Measurements from ENCODE around the gene DYRK4.

DNA sequence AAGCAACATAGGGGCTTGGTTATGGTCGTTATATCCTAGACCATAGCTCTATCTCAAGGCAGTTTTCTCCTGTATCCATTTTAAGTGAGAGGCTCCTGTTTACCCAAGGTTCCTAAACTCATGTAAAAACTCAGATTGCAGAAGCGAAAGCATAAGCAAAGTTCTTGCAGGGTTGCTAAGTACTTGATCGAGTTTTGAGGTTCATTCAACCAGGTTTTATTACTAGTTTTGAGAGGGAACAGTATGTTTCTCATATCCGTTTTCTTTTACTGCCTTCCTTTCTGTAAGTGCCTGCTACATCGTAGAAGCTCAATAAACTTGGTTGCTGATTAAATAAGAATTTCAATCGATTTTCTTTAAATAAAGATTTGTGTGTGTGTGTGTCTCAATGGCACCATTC is 81.7 kb downstream of the DYRK4 start:
- TF ChIP-seq, protein P1, sequence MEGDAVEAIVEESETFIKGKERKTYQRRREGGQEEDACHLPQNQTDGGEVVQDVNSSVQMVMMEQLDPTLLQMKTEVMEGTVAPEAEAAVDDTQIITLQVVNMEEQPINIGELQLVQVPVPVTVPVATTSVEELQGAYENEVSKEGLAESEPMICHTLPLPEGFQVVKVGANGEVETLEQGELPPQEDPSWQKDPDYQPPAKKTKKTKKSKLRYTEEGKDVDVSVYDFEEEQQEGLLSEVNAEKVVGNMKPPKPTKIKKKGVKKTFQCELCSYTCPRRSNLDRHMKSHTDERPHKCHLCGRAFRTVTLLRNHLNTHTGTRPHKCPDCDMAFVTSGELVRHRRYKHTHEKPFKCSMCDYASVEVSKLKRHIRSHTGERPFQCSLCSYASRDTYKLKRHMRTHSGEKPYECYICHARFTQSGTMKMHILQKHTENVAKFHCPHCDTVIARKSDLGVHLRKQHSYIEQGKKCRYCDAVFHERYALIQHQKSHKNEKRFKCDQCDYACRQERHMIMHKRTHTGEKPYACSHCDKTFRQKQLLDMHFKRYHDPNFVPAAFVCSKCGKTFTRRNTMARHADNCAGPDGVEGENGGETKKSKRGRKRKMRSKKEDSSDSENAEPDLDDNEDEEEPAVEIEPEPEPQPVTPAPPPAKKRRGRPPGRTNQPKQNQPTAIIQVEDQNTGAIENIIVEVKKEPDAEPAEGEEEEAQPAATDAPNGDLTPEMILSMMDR (conservative IDR thresholded peaks at IDR 0.05 in 1 of 2, IDR thresholded peaks at IDR 0.05 in 1 of 2; ENCODE audit: low read depth in 1 of 2, low read length in 2 of 2), result no peak
- TF ChIP-seq EZH2 (IDR thresholded peaks at IDR 0.05; ENCODE audit: low read length, missing control alignments), result no peak
